OCI-LY1 (cell line): ENCODE results near the gene RNF141.

Source experiments
- H2AFZ ChIP-seq: fragments of 200-600 bp; sonication (generic), shearing (Covaris generic); 2 replicates; pipeline ENCODE4 v1.6.0; 2014; ENCODE audit warnings: antibody characterized with exemption, mild to moderate bottlenecking, low read length
- H3F3A ChIP-seq: fragments of 200-600 bp; sonication (generic), shearing (Covaris generic); 2 replicates; pipeline ENCODE4 v1.6.0; 2014; ENCODE audit warnings: mild to moderate bottlenecking, antibody characterized with exemption, low read length, moderate library complexity; ENCODE audit not compliant: insufficient read depth
- H3K27ac ChIP-seq: fragments of 200-600 bp; sonication (generic); 2 replicates; pipeline ENCODE4 v1.5.1; 2014; ENCODE audit warnings: low read length, mixed run types, mild to moderate bottlenecking, low read depth; ENCODE audit not compliant: poor library complexity, severe bottlenecking
- H3K27me3 ChIP-seq: fragments of 200-600 bp; sonication (generic); 2 replicates; pipeline ENCODE4 v1.6.0; 2014; ENCODE audit warnings: antibody characterized with exemption, mild to moderate bottlenecking, low read length, moderate library complexity; ENCODE audit not compliant: insufficient read depth
- H3K36me3 ChIP-seq: fragments of 200-600 bp; sonication (generic); 2 replicates; pipeline ENCODE4 v1.6.1; 2014; ENCODE audit warnings: mild to moderate bottlenecking, antibody characterized with exemption, low read length, moderate library complexity, mixed read lengths; ENCODE audit not compliant: insufficient read depth
- H3K4me1 ChIP-seq: fragments of 200-600 bp; sonication (generic); 2 replicates; pipeline ENCODE4 v1.5.1; 2014; ENCODE audit warnings: mild to moderate bottlenecking, low read length, moderate library complexity; ENCODE audit not compliant: insufficient read depth, severe bottlenecking
- H3K4me2 ChIP-seq: fragments of 200-600 bp; sonication (generic), shearing (Covaris generic); 2 replicates; pipeline ENCODE4 v1.6.1; 2014; ENCODE audit warnings: low read length
- H3K4me3 ChIP-seq: fragments of 200-600 bp; sonication (generic); 2 replicates; pipeline ENCODE4 v1.5.1; 2014; ENCODE audit warnings: low read length, low read depth, mild to moderate bottlenecking, mixed read lengths; ENCODE audit not compliant: poor library complexity, severe bottlenecking
- H3K79me2 ChIP-seq: fragments of 200-600 bp; shearing (Covaris generic); 2 replicates; pipeline ENCODE4 v1.6.1; 2016; ENCODE audit warnings: mixed run types, low read length, mixed read lengths; ENCODE audit not compliant: insufficient read depth
- H3K9ac ChIP-seq: fragments of 200-600 bp; sonication (generic), shearing (Covaris generic); 2 replicates; pipeline ENCODE4 v1.6.1; 2014; ENCODE audit warnings: mild to moderate bottlenecking, low read length, mixed read lengths
- H3K9me2 ChIP-seq: fragments of 200-600 bp; sonication (generic), shearing (Covaris generic); 2 replicates; pipeline ENCODE4 v1.6.1; 2014; ENCODE audit warnings: low read depth, mild to moderate bottlenecking, low read length, mixed read lengths
- H3K9me3 ChIP-seq: fragments of 200-600 bp; shearing (Covaris generic); 2 replicates; pipeline ENCODE4 v1.6.1; 2014; ENCODE audit warnings: low read length, mixed read lengths
- H4K20me1 ChIP-seq: fragments of 200-600 bp; sonication (generic), shearing (Covaris generic); 2 replicates; pipeline ENCODE4 v1.6.0; 2016; ENCODE audit warnings: mild to moderate bottlenecking, low read length; ENCODE audit not compliant: insufficient read depth
- EZH2 ChIP-seq: fragments of 200-600 bp; sonication (generic), shearing (Covaris generic); IDR thresholded peaks from 2 replicates; pipeline ENCODE4 v1.8.0; 2017; ENCODE audit warnings: borderline replicate concordance, mixed run types, mild to moderate bottlenecking, antibody characterized with exemption, low read length, moderate library complexity, mixed read lengths
- TF ChIP-seq, protein P1 (sequence below): fragments of 200-600 bp; sonication (generic), shearing (Covaris generic); IDR thresholded peaks from 2 replicates; pipeline ENCODE4 v1.5.1; 2017; ENCODE audit warnings: mild to moderate bottlenecking, antibody characterized with exemption, low read length, moderate library complexity, mixed read lengths

The RNF141 gene

GRCh38 chr11:10544491-10545465 lies 3.8 kb upstream of the RNF141 start:
- TF ChIP-seq EZH2: no peak
- Histone ChIP-seq H3K4me2 (no peak overlapping the region), H3K27ac (no peak overlapping the region)

DNA sequence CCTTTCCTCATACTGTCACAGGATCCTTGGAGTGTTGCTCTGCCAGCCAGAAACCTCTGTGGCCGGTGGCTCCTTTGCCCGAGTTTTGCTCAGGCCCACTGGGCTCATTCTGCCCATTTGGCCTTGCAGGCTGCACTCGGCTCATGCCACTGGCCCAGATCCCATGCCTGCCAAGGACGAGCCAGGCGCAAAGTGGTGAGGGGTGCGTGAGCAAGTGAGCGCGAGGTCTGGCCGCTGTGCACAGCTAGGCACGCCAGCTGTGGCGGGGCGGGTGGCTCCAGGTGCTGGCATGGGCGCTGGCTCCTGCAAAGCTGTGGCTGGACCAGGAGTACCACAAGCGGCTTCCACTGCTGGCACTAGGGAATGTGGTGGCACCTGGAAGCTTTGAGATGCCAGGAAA lies 2.8 kb upstream of the RNF141 start:
- H3K9me2 ChIP-seq: no peaks in the 10 kb centered on the region
- no peak overlapping the region for H3K4me2 ChIP-seq
- no peaks in the 10 kb centered on the region for H4K20me1 ChIP-seq
- H3K27ac ChIP-seq: no peak overlapping the region
- TF ChIP-seq, protein P1, sequence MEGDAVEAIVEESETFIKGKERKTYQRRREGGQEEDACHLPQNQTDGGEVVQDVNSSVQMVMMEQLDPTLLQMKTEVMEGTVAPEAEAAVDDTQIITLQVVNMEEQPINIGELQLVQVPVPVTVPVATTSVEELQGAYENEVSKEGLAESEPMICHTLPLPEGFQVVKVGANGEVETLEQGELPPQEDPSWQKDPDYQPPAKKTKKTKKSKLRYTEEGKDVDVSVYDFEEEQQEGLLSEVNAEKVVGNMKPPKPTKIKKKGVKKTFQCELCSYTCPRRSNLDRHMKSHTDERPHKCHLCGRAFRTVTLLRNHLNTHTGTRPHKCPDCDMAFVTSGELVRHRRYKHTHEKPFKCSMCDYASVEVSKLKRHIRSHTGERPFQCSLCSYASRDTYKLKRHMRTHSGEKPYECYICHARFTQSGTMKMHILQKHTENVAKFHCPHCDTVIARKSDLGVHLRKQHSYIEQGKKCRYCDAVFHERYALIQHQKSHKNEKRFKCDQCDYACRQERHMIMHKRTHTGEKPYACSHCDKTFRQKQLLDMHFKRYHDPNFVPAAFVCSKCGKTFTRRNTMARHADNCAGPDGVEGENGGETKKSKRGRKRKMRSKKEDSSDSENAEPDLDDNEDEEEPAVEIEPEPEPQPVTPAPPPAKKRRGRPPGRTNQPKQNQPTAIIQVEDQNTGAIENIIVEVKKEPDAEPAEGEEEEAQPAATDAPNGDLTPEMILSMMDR: no peak
- no peaks in the 10 kb centered on the region for H3K79me2 ChIP-seq
- H2AFZ ChIP-seq: no peak overlapping the region
- H3K9ac ChIP-seq: no peak overlapping the region
- peaks cover 15% of the 10 kb centered on the region for H3K4me1 ChIP-seq
- H3K27me3 ChIP-seq: no peaks in the 10 kb centered on the region
- peaks cover 19% of the 10 kb centered on the region for H3K9me3 ChIP-seq
- no peaks in the 10 kb centered on the region for H3K36me3 ChIP-seq
- no peak overlapping the region for H3K4me3 ChIP-seq
- H3F3A ChIP-seq: no peaks in the 10 kb centered on the region

More at GRCh38 chr11:10544491-10545465, 3.8 kb upstream of the RNF141 start:
- Histone ChIP-seq H3K36me3 (no peaks in the 10 kb centered on the region), H3K9me2 (no peaks in the 10 kb centered on the region), H2AFZ (no peak overlapping the region), H3F3A (no peaks in the 10 kb centered on the region), H3K9ac (no peak overlapping the region), H4K20me1 (no peaks in the 10 kb centered on the region), H3K4me1 (peaks cover 13% of the 10 kb centered on the region), H3K79me2 (no peaks in the 10 kb centered on the region), H3K9me3 (peaks cover 19% of the 10 kb centered on the region), H3K27me3 (no peaks in the 10 kb centered on the region), H3K4me3 (no peak overlapping the region)

- no peaks in the 10 kb centered on the region for H3K79me2 ChIP-seq
- TF ChIP-seq, protein P1: no peak
- TF ChIP-seq EZH2: no peak
- H3F3A ChIP-seq: no peaks in the 10 kb centered on the region
These were observed 1.8 kb upstream of the RNF141 start for GRCh38 chr11:10542776-10543175.

More at GRCh38 chr11:10542776-10543175, 1.8 kb upstream of the RNF141 start:
- H4K20me1 ChIP-seq: no peaks in the 10 kb centered on the region
- H3K36me3 ChIP-seq: no peaks in the 10 kb centered on the region
- H3K27me3 ChIP-seq: no peaks in the 10 kb centered on the region
- H3K27ac ChIP-seq: no peak overlapping the region
- no peak overlapping the region for H3K4me3 ChIP-seq
- no peak overlapping the region for H3K9ac ChIP-seq
- peaks cover 19% of the 10 kb centered on the region for H3K9me3 ChIP-seq
- no peaks in the 10 kb centered on the region for H3K9me2 ChIP-seq
- H3K4me1 ChIP-seq: peaks cover 15% of the 10 kb centered on the region
- H3K4me2 ChIP-seq: no peak overlapping the region
- no peak overlapping the region for H2AFZ ChIP-seq
